NCI-H748 treated with DMSO at 0.1 percent for 48 hours (cell line): Measurements from ENCODE around the gene FFAR3.

Source experiments
- DNase-seq: peaks from one replicate; lab custom pipeline; 2025; lab: John Stamatoyannopoulos, UW

Gene FFAR3, protein sequence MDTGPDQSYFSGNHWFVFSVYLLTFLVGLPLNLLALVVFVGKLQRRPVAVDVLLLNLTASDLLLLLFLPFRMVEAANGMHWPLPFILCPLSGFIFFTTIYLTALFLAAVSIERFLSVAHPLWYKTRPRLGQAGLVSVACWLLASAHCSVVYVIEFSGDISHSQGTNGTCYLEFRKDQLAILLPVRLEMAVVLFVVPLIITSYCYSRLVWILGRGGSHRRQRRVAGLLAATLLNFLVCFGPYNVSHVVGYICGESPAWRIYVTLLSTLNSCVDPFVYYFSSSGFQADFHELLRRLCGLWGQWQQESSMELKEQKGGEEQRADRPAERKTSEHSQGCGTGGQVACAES

DNA sequence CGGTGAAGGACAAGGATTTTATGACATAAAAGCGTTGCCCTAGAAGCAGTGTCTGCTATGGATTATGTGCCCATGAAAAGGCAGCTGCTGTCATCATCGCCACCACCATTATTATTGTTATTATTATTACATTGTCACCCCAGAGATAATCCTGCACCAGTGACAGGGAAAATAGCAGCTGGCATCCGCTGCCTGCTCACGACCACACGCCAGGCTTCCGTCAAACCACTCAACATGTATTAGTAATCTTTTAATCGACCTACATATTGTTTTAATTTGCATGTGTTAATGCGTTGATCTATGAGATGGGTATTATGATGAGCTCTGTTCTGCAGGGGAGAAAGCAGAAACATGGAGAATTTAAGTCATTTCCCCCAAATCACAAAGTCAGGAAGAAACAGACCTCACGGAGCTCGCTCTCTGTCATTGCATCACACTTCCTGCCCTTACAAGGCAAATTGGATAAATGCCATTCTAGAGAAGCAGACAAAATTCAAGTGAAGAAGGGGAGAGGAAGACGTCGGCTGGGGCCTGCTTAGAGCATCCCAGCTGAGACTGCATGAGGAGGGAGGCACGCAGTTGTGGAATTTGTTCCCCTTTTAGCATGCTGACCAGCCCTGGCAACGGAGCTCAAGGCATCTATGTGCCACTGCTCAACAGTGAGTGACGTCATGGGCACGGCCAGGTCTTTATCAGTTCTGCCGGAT is at the start of gene FFAR3:
FFAR3 (plus strand) TSS at position 594 of the 707 bp plus-strand sequence. CDS start 431 bp downstream, outside the sequence.
- DNase-seq = no peak

DNA sequence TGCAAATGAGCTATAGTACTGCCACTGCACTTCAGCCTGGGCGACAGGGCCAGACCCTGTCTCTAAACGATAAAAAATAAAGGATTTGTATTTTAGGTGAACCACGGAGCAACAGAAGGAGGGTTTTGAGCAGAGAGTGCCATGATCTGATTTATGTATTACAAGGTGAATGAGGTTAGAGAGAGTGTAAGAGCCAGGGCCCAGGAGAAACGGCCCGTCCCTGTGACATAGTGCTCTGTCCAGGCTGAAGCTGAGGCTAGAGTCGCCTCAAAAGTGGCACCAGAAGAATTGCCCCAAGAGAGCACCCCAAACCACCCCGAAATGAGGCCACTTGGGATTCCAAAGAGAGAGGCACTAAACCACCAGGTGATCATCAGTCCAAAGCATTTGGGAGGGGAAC is 49.4 kb upstream of the FFAR3 start:
- no peak for DNase-seq

DNA sequence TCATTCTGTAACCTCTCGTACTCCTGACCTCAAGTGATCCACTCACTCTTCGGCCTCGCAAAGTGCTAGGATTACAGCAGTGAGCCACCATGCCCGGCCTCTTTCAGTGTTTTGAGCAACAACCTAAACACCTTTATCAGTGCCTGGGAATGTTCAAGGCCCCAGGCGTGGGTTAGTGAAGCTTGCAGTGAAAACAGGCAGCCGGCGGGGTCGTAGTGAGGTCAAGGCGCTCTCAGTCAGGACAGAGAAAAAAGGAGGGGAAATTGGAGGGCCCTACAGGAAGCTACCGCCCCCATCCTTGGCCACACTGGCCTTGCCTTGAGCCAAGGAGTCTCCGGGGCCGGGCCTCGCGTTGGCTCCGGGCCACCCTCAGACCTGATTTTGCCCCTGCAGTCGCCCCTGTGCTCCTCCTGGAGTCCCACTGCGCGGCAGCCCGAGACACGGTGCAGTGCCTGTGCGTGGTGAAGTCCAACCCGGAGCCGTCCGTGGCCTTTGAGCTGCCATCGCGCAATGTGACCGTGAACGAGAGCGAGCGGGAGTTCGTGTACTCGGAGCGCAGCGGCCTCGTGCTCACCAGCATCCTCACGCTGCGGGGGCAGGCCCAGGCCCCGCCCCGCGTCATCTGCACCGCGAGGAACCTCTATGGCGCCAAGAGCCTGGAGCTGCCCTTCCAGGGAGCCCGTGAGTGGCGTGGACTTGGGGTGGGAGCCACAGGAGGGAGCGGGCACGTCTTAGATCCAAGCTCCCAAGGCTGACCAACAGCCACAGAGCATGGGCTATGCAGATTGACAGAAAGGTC is 48.6 kb upstream of the FFAR3 start:
- DNase-seq = no peak

DNA sequence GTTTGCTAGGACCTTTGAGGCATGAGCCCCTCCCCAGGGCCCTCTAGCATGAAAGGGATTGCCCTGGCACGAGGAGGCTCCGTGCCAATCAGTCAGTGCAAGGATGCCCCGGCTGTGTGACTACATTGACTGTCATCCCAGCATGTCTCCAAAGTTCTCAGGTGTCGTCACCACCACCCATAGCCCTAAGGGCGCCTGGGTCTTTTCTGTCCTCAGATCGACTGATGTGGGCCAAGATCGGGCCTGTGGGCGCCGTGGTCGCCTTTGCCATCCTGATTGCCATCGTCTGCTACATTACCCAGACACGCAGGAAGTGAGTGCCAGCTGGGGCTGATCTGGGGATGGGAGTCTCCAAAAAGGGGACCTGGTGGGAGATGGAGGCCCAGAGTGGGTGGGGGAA is 47.9 kb upstream of the FFAR3 start:
- DNase-seq = no peak

DNA sequence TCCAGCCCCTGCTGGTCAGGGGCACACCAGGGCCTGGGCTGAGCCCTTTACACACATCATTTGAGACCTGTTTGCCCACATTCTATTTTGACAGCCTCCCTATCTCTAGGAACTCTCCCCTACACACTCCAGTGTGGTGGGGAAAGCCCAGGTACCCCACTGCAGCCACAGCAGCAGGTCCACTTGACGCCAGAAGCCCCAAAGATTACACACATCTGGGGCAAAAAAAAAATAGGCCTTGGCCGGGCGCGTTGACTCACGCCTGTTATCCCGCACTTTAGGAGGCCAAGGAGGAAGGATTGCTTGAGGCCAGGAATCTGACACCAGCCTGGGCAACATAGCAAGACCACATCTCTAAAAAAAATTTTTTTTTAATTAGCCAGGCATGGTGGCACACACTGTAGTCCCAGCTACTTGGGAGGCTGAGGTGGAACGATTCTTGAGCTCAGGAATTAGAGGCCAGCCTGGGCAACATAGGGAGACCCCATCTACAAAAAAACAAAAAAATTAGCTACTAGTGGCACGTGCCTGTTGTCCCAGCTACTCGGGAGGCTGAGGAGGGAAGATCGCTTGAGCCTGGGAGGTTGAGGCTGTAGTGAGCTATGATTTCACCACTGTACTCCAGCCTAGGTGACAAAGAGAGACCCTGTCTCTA is 47.3 kb upstream of the FFAR3 start:
- DNase-seq = no peak

DNA sequence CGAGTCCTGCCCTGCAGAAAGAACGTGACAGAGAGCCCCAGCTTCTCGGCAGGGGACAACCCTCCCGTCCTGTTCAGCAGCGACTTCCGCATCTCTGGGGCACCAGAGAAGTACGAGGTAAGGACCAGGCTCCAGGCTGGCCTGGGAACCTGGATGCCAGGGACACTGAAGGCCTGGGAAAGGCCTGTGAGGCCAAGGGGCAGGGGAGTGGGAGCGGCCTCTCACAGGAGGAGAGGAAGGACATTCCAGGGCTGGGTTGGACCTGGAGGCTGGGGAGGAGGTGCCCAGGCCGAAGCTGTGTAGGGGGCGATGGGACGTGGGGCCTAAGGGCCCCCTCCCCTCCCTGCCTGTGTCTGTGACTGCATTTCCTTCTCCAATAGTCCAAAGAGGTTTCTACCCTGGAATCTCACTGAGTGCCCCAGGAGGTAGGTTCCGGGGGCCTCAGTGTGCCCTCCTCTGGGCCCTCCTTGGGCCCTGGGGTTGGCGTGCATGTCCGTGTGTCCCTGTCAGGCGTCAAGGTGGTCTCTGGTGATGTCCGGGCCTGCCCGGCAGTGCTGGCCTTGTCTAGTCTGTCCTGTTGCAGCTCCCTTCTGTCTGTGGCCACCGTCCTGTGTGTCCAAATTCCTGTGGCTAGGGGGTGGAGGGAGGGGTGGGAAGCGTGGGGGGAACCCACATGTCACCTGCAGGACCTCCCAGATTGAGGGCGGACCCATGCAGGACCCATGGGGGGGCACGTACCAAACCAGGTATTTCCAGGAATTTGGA is 46.2 kb upstream of the FFAR3 start:
- DNase-seq = no peak

DNA sequence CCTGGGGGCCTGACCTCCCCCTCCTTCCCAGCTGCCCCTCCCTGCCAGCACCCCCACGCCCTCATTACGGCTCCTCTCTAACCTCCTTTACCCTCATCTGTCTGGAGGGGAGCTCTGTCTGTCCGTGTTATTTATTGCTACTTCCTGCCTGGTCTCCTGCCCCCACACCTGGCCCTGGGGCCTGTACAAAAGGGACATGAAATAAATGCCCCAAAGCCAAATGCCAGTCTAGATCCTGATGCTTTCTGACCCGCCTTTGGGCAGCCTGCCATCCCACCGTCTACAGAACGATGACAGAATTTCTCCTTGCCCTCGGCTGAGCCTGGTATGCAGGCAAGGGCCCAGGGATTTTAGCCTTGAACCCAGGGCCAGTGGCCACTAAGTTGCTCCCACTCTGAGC is 44.7 kb upstream of the FFAR3 start:
- DNase-seq = no peak

DNA sequence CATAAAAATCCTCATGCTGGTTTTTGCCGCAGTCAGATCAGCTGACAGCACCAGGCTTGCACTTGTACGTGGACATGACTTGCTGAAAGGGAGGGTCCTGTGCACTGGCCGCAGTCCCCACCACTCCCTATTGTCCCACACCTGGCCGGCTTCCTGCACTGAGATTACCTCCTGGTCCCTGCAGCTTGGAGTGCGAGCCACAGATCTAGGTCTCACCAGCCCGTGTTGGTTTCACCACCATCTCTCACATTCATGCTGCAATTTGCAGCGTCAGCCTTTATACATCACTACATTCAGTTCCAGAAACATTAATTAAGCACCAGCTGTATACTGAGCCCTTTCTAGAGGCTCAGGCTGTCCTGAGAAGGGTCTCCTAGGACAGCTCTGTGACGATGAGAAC is 44.2 kb upstream of the FFAR3 start:
- DNase-seq = no peak

DNA sequence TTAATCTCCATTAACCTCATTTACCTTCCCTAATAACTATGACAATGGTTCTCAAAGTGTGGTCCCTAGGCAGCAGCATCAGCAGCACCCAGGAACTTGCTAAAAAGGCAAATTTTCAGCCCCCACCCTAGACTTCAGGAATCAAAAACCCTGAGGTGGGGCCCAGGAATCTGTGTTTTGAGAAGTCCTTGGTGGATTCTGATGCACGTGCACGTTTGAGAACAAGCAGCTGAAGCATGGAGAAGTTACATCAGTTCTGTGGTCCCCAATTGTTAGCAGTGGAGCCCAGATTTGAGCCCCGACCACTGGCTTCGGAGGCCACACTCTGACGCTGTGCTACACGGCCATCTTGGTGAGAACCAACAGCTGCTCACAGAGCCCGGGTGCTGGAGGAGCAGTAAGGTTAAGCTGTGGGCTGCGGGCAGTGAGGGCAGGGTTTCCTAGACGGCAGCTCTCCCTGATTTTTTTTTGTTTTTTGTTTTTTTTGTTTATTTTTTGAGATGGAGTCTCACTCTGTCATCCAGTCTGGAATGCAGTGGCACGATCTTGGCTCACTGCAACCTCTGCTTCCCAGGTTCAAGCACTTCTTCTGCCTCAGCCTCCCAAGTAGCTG is 43.3 kb upstream of the FFAR3 start:
- DNase-seq = no peak

DNA sequence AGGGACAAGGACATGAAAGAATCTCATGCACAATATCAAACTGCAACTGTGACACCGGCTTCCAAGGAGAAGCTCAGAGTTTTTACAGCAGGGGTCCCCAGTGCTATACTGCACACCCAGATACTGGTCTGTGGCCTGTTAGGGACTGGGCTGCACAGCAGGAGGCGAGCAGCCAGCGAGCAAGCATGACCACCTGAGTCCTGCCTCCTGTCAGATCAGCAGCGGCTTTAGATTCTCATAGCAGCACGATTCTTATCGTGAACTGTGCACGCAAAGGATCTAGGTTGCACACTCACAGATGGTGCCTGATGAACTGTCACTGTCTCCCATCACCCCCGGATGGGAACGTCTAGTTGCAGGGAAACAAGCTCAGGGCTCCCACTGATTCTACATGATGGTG is 42.4 kb upstream of the FFAR3 start:
- DNase-seq = no peak

DNA sequence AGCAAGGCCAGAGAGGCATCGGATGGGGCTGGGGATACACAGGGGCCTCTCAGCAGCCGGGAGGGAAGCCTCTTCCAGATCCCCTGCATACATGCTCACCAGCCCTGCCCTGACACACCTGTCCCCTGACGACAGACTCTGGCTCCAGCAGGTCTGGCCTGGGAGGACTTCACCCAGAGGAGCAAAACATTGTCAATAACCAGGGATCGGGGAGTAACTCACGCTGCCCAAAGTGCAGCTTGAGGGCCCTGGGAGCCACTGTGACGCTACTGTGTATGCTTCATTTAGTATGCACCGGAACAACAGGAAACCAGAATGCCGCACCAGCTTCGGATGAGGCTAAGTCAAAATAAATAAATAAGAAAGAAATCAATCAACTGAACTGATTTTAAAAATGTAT is 41.7 kb upstream of the FFAR3 start:
- no peak for DNase-seq

DNA sequence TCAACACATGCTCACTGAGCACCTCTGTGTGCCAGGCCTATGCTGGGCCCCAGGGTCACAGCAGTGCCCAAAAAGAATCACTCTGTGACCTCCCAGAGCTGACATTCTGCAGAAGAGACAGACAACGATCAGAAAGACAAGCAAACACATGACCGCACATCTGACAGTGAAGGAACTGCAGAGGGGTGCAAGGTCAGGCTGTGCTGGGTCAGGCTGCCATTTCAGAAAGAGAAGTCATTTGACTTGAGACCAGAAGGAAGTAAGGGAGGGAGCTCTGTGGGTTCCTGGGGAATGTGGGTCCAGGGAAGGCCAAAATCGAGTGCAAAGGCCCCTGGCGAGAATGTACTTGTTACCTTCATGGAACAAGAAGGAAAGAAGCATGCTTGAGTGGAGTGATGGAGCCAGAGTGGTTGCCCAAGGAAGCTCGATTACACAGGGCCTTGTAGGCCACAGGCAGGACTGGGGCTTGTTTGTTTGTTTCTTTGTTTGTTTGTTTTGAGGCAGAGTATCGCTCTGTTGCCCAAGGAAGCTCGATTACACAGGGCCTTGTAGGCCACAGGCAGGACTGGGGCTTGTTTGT is 40.7 kb upstream of the FFAR3 start:
- no peak for DNase-seq

DNA sequence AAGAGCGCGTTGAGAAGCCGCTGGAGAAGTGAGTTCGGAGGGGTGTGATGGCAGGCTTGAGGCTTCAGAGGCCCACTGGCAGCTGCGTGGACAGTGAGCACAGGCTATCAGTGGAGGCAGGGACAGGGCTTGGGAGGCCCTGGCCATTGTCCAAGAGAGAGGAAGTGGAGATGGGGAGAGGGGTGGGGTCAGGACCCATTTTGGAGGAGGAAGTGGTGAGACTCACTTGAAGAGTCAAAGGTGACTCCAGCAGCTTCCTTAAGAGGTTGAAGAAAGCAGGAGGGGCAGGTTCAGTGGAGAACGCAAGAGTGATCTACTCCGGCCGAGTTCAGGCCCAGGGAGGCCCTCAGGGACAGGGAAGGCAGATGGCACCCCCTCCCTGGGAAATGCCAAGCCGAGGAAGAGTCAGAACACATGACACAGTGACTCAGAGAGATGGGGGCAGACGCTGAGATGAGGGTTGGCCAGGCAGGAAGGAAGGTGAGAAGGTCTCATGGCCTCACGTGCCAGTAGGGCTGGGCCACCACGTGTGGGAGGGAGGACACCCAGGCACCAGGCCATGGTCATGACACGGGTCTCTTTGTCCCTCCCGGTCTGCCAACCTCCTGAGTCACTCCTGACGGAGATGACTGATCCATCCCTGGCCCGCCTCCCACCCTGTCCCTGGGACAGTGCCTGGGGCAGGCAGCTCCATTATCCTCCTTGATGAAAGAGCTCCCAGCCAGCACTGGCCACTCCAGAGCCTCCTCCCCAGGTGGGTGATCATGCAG is 39.4 kb upstream of the FFAR3 start:
- DNase-seq = no peak

DNA sequence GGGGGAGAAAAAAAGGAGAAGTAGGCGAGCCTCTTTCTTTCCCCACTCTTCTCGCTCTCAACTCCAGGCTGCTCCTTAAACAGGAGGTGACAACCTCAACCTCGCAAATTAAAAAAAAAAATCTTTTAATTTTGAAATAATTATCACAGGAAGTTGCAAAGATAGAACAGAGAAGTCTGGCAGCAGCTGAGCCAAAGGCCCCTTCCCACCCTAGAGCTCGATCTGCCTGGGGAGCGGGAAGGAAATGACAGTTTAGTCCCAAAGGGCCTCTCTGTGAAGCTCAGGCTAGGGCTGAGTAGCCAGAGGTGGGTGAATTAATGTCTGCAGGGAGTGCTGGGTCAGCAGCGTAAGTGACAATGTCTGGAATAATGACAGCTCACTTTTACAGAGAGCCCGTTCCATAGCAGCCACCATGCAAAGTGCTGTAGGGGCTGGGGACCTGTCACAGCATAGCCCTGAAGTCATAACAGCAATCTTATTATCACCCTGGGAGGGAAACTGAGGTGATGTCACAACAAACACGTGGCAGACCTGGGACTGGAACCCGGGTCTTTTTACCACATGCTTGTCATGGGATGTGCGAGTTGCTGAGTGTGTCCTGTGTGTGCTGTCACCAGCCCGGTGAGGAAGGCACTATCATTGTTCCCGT is 38.1 kb upstream of the FFAR3 start:
- DNase-seq = no peak

DNA sequence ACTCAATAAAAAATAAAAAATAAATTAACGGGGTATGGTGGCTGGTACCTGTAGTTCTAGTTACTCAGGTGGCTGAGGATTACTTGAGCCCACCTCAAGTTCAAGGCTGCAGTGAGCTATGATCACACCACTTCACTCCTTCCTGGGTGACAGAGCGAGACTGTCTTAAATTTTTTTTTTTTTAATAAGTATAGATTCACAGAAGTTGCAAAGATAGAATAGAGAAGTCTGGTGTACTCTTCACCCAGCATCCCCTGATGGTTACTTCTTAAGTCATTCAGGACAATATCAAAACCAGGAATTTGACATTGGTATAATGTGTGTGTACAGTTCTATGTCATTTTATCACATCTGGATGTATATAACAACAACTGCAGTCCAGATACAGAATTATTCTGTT is 37.0 kb upstream of the FFAR3 start:
- no peak for DNase-seq

DNA sequence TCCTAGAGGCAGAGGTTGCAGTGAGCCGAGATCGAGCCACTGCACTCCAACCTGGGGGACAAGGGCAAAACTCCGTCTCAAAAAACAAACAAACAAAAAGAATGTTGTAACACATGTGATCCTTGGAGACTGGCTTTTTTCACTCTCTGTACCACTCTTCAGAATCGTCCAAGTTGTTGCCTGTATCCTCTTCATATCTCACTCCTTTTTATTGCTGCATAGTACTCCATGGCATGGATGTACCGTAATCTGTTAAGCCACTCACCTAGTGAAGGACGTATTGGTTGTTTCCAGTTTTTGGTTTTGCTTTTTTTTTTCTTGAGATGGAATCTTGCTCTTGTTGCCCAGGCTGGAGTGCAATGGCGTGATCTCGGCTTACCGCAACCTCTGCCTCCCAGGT is 36.2 kb upstream of the FFAR3 start:
- DNase-seq = no peak

DNA sequence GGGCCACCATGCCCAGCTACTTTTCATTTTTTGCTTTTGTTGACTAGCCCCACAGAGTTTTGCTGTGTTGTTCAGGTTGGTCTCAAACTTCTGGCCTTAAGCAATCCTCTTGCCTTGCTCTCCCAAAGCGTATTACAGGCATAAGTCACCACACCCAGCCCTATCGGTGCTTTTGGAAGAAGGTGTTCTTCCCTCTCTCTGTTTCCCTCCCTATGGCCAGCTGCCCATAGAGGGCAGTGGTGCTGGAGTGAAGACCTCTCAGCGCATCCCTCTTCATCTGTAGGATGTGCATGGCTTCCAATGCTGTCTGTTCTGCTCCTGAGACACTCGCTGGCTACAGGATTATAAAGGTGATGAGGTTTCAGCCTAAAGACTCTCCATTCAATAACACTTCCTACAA is 30.6 kb upstream of the FFAR3 start:
- DNase-seq = no peak

DNA sequence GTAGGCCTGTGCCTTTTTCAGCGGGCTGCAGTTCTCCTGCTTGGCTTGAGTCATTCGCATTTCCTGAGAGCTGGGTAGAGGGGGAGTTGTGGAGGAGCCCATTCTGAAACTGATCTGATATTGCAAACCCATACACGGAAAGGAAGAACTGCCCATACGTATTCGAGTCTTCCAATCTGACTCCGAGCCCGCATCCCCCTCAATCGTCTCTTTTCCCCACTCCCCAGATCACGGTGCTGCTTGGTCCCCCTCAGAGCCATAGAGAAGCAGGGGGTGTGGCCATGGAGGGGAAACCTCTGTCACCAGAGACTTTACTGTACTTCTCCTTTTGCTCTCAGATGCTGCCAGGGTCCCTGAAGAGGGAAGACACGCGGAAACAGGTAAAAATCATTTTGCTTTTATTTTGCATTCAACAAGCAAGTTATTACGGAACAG is 29.4 kb upstream of the FFAR3 start, which contains the start of gene CD22:
CD22 (plus strand) TSS at position 337 of the 435 bp plus-strand sequence. CDS start 2,854 bp downstream, outside the sequence.
- no peak for DNase-seq

DNA sequence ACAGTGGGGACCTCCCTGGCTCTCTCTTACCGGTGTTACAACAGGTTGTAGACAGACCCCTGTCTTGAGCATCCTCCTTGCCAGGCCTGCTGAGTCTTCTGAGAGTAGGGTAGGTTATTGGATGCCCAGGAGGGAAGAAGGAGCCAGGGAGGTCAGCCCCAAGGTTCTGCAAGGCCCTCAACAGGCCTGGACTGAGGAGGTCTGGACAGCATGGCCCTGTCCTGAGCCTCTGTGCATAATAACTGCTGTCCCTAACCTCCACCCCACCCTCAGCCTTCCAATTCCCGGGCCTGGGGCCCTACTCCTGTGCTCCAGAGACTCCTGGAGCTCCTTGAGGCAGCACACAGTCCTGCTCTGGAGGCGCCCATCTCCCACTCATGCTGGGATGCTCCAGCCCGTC is 28.9 kb upstream of the FFAR3 start:
- no peak for DNase-seq
